A549 (cell line): ENCODE measurements around the gene TTLL13. TPM values are rescaled to one million over a fixed set of nuclear protein-coding genes. Genes with fewer than 3 reads are reported as not detected.

Source experiments
- ATAC-seq, 2 experiments: fragments of 200-7000 bp in 1 of 2; fragments of >200 bp in 1 of 2; cut with Nextera tagmentation in 1 of 2; cut with Tn5 transposase in 1 of 2; 3 replicates each; pipeline versions ENCODE4 v1.8.0 to v1.9.1; 2018 to 2020; ENCODE audit warnings: mild to moderate bottlenecking in 1 of 2, moderate library complexity in 1 of 2
- CTCF ChIA-PET: fragments of 300-600 bp; sonication (Branson Sonifier 250); formaldehyde crosslinking; extraction: SDS; loops from one replicate; lab custom pipeline; 2021; ENCODE audit warnings: antibody characterized with exemption, inconsistent platforms; lab: Yijun Ruan, JAX
- POLR2A ChIA-PET: fragments of 350-600 bp; formaldehyde crosslinking; extraction: SDS; loops from one replicate; lab custom pipeline; 2021; ENCODE audit warnings: antibody characterized with exemption, inconsistent platforms; lab: Yijun Ruan, JAX
- DNase-seq, 2 experiments: peaks; one replicate each; pipeline versions ENCODE4 v3.0.0 to v3.0.0-alpha.2; 2011 to 2016; ENCODE audit warnings: low read depth in 1 of 2, low spot score in 1 of 2
- FAIRE-seq: peaks from 2 replicates; lab custom pipeline; 2011; peaks lifted over from hg19 to GRCh38; lab: Jason Lieb, UNC
- H3K27ac ChIP-seq, 2 experiments: fragments of >200 bp; sonication (Bioruptor Twin); formaldehyde crosslinking; 3 replicates each; pipeline ENCODE4 v1.5.1; 2016 to 2017
- H3K4me1 ChIP-seq: fragments of >200 bp; sonication (Bioruptor Twin); formaldehyde crosslinking; 3 replicates; pipeline ENCODE4 v1.6.1; 2016
- H3K4me2 ChIP-seq: fragments of >200 bp; sonication (Bioruptor Twin); formaldehyde crosslinking; 3 replicates; pipeline ENCODE4 v1.6.1; 2016
- H3K4me3 ChIP-seq: fragments of >200 bp; sonication (Bioruptor Twin); formaldehyde crosslinking; 3 replicates; pipeline ENCODE4 v1.5.1; 2016
- H3K9me3 ChIP-seq: fragments of >200 bp; sonication (Bioruptor Twin); formaldehyde crosslinking; 3 replicates; pipeline ENCODE4 v1.6.1; 2016
- CHD2 ChIP-seq: fragments of 150-350 bp; IDR thresholded peaks from 2 replicates; pipeline ENCODE4 v1.6.1; 2014; ENCODE audit warnings: low read length; ENCODE audit not compliant: partially characterized antibody
- EHF ChIP-seq: fragments of 250-450 bp; sonication (Bioruptor Pico); IDR thresholded peaks from 2 replicates; pipeline ENCODE4 v1.5.0; 2020; ENCODE audit warnings: mild to moderate bottlenecking
- EHMT2 ChIP-seq: fragments of 200-600 bp; sonication (generic); IDR thresholded peaks from 2 replicates; pipeline ENCODE4 v1.6.1; 2016; ENCODE audit warnings: antibody characterized with exemption, low read depth, mild to moderate bottlenecking, moderate library complexity
- EP300 ChIP-seq, 2 experiments: fragments of >200 bp; sonication (Bioruptor Twin); formaldehyde crosslinking; IDR thresholded peaks; 2 replicates in 1 of 2; 3 replicates in 1 of 2; pipeline ENCODE4 v1.6.1; 2016 to 2017
- FOSB ChIP-seq: fragments of 250-450 bp; sonication (Bioruptor Pico); IDR thresholded peaks from 2 replicates; pipeline ENCODE4 v1.5.0; 2020; ENCODE audit warnings: mild to moderate bottlenecking, moderate library complexity
- FOSL2 ChIP-seq, 2 experiments: fragments of 450-650 bp in 1 of 2; fragments of >200 bp in 1 of 2; sonication (Bioruptor Twin) in 1 of 2; formaldehyde crosslinking; IDR thresholded peaks; 2 replicates each; pipeline versions ENCODE4 v1.5.0 to v1.6.1; 2016 to 2020; ENCODE audit warnings: mild to moderate bottlenecking in 1 of 2, moderate library complexity in 1 of 2
- FOXS1 ChIP-seq: fragments of 250-450 bp; sonication (Bioruptor Pico); IDR thresholded peaks from 2 replicates; pipeline ENCODE4 v1.5.0; 2020; ENCODE audit warnings: mild to moderate bottlenecking, moderate library complexity
- HMGXB4 ChIP-seq: fragments of 250-450 bp; sonication (Bioruptor Pico); IDR thresholded peaks from 2 replicates; pipeline ENCODE4 v1.5.0; 2021; ENCODE audit warnings: mild to moderate bottlenecking, moderate library complexity, borderline replicate concordance
- HOXB5 ChIP-seq: fragments of 250-450 bp; sonication (Bioruptor Pico); IDR thresholded peaks from 2 replicates; pipeline ENCODE4 v1.5.0; 2020; ENCODE audit warnings: mild to moderate bottlenecking, moderate library complexity
- KDM1A ChIP-seq: fragments of 200-600 bp; sonication (generic); IDR thresholded peaks from 2 replicates; pipeline ENCODE4 v1.6.1; 2016; ENCODE audit warnings: low read depth, mild to moderate bottlenecking
- KDM5A ChIP-seq: fragments of 200-600 bp; sonication (generic); IDR thresholded peaks from 2 replicates; pipeline ENCODE4 v1.6.1; 2016; ENCODE audit warnings: antibody characterized with exemption, mild to moderate bottlenecking
- MAZ ChIP-seq: fragments of 150-350 bp; IDR thresholded peaks from 2 replicates; pipeline ENCODE4 v1.6.1; 2014; ENCODE audit warnings: antibody characterized with exemption, low read depth, low read length, borderline replicate concordance
- RAD21 ChIP-seq, 2 experiments: fragments of >200 bp in 1 of 2; sonication (Bioruptor Twin) in 1 of 2; formaldehyde crosslinking in 1 of 2; IDR thresholded peaks in 1 of 2; conservative IDR thresholded peaks in 1 of 2; 2 replicates in 1 of 2; 3 replicates in 1 of 2; pipeline ENCODE4 v1.6.1; 2012 to 2018; ENCODE audit warnings: inconsistent platforms in 1 of 2
- RFX5 ChIP-seq: fragments of 450-650 bp; IDR thresholded peaks from 2 replicates; pipeline ENCODE4 v1.7.1; 2014; ENCODE audit warnings: antibody characterized with exemption, mild to moderate bottlenecking, moderate library complexity
- SMC3 ChIP-seq: fragments of >200 bp; sonication (Bioruptor Twin); formaldehyde crosslinking; IDR thresholded peaks from 3 replicates; pipeline ENCODE4 v1.6.1; 2018; ENCODE audit warnings: inconsistent platforms
- TP53 ChIP-seq: fragments of 250-450 bp; sonication (Bioruptor Pico); IDR thresholded peaks from 2 replicates; pipeline ENCODE4 v1.5.0; 2021; ENCODE audit warnings: mild to moderate bottlenecking, moderate library complexity
- ZFP36 ChIP-seq: fragments of 450-650 bp; IDR thresholded peaks from 2 replicates; pipeline ENCODE4 v1.6.1; 2014; ENCODE audit warnings: borderline replicate concordance; ENCODE audit not compliant: partially characterized antibody
- WGBS: methylation state at CpG from one replicate; pipeline ENCODE4 v1.1.6; 2017; ENCODE audit errors: missing lambda C conversion rate; 5-methylcytosine and 5-hydroxymethylcytosine counted together
- polyA plus RNA-seq, 4 experiments: library from polyadenylated mRNA; depleted of rRNA in 3 of 4; stranded (reverse); fragments of >200 nt; fragmentation: RNase III in 1 of 4; extraction: RNeasy Plus Mini Kit Qiagen cat#74134 plus additional on column Dnase treatment in 1 of 4; gene quantifications; 2 replicates in 3 of 4; 3 replicates in 1 of 4; pipeline ENCODE4 v1.2.3, GENCODE V29; 2011 to 2017
- TF ChIP-seq, protein P1 (sequence below): fragments of >200 bp; sonication (Bioruptor Twin); formaldehyde crosslinking; IDR thresholded peaks from 2 replicates; pipeline ENCODE4 v1.6.1; 2016
- TF ChIP-seq, protein P2 (sequence below): fragments of 150-350 bp; IDR thresholded peaks from 2 replicates; pipeline ENCODE4 v1.6.1; 2014; ENCODE audit warnings: low read depth, mild to moderate bottlenecking, low read length
- TF ChIP-seq, protein P3 (sequence below): fragments of 200-600 bp; sonication (generic); IDR thresholded peaks from 2 replicates; pipeline ENCODE4 v1.6.1; 2016; ENCODE audit warnings: antibody characterized with exemption, mild to moderate bottlenecking, moderate library complexity

The TTLL13 gene
- polyA plus RNA-seq, 2 of the 4 experiments (the other 2 are of a cell fraction): 0.17 to 0.61 TPM

DNA sequence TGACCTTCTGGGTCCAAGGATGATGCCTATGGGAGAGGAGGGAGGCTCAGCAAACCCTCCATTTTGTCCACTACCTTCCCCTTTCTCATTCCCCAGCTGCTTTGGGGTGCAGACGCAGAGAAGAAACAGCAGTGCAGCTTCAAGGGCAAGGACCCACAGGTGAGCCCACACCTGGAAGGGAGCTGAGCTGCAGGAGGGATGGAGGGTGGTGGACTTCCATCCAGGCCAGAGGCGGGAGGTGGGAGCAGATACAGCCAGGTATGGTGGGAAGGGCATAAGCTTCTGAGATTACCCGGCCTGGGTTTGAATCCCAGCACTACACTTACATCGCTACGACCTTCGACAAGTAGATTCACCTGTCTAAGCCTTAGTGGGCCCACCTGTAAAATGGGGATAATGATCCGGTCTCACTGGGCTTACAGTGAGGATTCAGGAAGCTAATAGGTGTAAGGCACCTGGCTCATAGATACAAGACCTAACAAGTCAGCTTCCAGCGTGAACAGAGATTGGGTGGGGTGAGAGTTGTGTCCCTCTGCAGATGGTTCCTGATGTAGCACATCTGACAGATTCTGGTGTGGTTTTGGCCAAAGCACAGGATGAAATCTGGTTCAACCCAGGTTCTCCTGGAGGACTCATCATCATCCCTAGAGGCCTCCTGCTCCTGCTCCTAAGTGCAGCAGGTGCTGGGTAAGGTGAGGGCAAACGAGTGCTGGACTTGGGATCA, 31.5 kb upstream of the TTLL13 start:
- TF ChIP-seq, protein P1, sequence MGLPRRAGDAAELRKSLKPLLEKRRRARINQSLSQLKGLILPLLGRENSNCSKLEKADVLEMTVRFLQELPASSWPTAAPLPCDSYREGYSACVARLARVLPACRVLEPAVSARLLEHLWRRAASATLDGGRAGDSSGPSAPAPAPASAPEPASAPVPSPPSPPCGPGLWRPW: no peak
- TF ChIP-seq EHMT2: no peak
- TF ChIP-seq, protein P2, sequence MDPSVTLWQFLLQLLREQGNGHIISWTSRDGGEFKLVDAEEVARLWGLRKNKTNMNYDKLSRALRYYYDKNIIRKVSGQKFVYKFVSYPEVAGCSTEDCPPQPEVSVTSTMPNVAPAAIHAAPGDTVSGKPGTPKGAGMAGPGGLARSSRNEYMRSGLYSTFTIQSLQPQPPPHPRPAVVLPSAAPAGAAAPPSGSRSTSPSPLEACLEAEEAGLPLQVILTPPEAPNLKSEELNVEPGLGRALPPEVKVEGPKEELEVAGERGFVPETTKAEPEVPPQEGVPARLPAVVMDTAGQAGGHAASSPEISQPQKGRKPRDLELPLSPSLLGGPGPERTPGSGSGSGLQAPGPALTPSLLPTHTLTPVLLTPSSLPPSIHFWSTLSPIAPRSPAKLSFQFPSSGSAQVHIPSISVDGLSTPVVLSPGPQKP: no peak
- no peak for TF ChIP-seq SMC3
- TF ChIP-seq KDM5A: no peak
- no peak for TF ChIP-seq RAD21 (conservative IDR thresholded peaks at IDR 0.05 in 1 of 2, IDR thresholded peaks at IDR 0.05 in 1 of 2)
- no peak for TF ChIP-seq KDM1A
- TF ChIP-seq CHD2: no peak
- no peak for TF ChIP-seq FOSB (CRISPR knock-in tag)
- no peak for TF ChIP-seq MAZ
- no peak for TF ChIP-seq FOXS1
- TF ChIP-seq RFX5: no peak
- no peak for TF ChIP-seq ZFP36
- no peak for TF ChIP-seq EHF (CRISPR knock-in tag)
- TF ChIP-seq TP53: no peak
- TF ChIP-seq HMGXB4 (CRISPR knock-in tag): no peak
- no peak for TF ChIP-seq FOSL2 (IDR thresholded peaks at IDR 0.05)
- no peak for TF ChIP-seq FOSL2 (CRISPR knock-in tag; IDR thresholded peaks at IDR 0.05)
- TF ChIP-seq HOXB5 (CRISPR knock-in tag): no peak
- TF ChIP-seq EP300 (IDR thresholded peaks at IDR 0.05): no peak
- TF ChIP-seq, protein P3, sequence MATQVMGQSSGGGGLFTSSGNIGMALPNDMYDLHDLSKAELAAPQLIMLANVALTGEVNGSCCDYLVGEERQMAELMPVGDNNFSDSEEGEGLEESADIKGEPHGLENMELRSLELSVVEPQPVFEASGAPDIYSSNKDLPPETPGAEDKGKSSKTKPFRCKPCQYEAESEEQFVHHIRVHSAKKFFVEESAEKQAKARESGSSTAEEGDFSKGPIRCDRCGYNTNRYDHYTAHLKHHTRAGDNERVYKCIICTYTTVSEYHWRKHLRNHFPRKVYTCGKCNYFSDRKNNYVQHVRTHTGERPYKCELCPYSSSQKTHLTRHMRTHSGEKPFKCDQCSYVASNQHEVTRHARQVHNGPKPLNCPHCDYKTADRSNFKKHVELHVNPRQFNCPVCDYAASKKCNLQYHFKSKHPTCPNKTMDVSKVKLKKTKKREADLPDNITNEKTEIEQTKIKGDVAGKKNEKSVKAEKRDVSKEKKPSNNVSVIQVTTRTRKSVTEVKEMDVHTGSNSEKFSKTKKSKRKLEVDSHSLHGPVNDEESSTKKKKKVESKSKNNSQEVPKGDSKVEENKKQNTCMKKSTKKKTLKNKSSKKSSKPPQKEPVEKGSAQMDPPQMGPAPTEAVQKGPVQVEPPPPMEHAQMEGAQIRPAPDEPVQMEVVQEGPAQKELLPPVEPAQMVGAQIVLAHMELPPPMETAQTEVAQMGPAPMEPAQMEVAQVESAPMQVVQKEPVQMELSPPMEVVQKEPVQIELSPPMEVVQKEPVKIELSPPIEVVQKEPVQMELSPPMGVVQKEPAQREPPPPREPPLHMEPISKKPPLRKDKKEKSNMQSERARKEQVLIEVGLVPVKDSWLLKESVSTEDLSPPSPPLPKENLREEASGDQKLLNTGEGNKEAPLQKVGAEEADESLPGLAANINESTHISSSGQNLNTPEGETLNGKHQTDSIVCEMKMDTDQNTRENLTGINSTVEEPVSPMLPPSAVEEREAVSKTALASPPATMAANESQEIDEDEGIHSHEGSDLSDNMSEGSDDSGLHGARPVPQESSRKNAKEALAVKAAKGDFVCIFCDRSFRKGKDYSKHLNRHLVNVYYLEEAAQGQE: no peak
- H3K27ac ChIP-seq: 0 out of 6 replicates have a peak overlapping the region, but pooled peaks of 1 of the 2 experiments have one; percentile 6
- WGBS: 79% methylated on average over 9 of the region's 9 CpGs
- ATAC-seq (no peak), DNase-seq (no peak), FAIRE-seq (no peak)
- H3K4me3 ChIP-seq: no peak overlapping the region
- ChIA-PET POLR2A (interaction anchor here (1.1 kb wide), 1 partner anchor 16 kb away, joined by 4 read pairs; the partner anchor contains the start of genes CIB1 and GDPGP1), CTCF (interaction anchor here (0.7 to 36.4 kb wide), 10 partner anchors 13 to 132 kb away, joined by 3 to 732 read pairs (median 36); partner anchors contain the start of genes CIB1, GDPGP1 and SEMA4B)
- H3K9me3 ChIP-seq: no peaks in the 10 kb centered on the region
- no peak overlapping the region for H3K4me2 ChIP-seq
- H3K4me1 ChIP-seq: peaks cover 45% of the 10 kb centered on the region
